ENCODE results near the gene RUNX2.

RUNX2 gene

DNA sequence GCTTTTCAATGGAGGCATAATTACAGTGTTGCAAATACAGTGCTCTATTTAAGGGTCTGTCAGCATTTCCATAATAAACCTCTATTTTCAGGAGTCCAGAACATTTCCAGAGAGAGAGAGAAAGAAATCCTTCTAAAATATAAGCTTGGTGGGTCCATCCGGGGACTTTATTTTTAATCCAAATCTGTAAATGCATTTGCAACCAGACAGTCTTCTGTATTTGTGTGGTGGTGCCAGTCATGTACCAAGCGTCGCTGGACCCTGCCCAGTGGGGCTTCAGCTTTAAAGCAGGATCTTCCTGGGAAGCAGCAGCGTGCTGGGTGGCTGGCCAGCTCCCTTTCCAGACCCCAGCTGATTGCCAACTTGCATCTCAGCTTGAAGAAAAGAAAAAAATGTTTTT is 306.1 kb downstream of the RUNX2 start:
- no peak overlapping the region for H3K27ac ChIP-seq
- TF ChIP-seq, protein P1, sequence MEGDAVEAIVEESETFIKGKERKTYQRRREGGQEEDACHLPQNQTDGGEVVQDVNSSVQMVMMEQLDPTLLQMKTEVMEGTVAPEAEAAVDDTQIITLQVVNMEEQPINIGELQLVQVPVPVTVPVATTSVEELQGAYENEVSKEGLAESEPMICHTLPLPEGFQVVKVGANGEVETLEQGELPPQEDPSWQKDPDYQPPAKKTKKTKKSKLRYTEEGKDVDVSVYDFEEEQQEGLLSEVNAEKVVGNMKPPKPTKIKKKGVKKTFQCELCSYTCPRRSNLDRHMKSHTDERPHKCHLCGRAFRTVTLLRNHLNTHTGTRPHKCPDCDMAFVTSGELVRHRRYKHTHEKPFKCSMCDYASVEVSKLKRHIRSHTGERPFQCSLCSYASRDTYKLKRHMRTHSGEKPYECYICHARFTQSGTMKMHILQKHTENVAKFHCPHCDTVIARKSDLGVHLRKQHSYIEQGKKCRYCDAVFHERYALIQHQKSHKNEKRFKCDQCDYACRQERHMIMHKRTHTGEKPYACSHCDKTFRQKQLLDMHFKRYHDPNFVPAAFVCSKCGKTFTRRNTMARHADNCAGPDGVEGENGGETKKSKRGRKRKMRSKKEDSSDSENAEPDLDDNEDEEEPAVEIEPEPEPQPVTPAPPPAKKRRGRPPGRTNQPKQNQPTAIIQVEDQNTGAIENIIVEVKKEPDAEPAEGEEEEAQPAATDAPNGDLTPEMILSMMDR (conservative IDR thresholded peaks at IDR 0.05; ENCODE audit: low read depth, low read length), result no peak
- H3K4me2 ChIP-seq, result no peak overlapping the region
- no peaks in the 10 kb centered on the region for H3K27me3 ChIP-seq (ENCODE audit: insufficient read depth, low read depth)
- H4K20me1 ChIP-seq (ENCODE audit: insufficient read depth), result no peaks in the 10 kb centered on the region
- H3K36me3 ChIP-seq (ENCODE audit: insufficient read depth), result no peaks in the 10 kb centered on the region
- H3K79me2 ChIP-seq (ENCODE audit: insufficient read depth, low read depth), result no peaks in the 10 kb centered on the region
- H3K4me3 ChIP-seq (IDR thresholded peaks at IDR 0.05; ENCODE audit: insufficient read depth, low read depth, low read length), result no peak overlapping the region
- no peak overlapping the region for H3K9ac ChIP-seq
- peaks cover under 1% of the 10 kb centered on the region for H3K4me1 ChIP-seq (ENCODE audit: low read depth, poor library complexity, severe bottlenecking)
- H2AFZ ChIP-seq (ENCODE audit: low read depth), result no peak overlapping the region

DNA sequence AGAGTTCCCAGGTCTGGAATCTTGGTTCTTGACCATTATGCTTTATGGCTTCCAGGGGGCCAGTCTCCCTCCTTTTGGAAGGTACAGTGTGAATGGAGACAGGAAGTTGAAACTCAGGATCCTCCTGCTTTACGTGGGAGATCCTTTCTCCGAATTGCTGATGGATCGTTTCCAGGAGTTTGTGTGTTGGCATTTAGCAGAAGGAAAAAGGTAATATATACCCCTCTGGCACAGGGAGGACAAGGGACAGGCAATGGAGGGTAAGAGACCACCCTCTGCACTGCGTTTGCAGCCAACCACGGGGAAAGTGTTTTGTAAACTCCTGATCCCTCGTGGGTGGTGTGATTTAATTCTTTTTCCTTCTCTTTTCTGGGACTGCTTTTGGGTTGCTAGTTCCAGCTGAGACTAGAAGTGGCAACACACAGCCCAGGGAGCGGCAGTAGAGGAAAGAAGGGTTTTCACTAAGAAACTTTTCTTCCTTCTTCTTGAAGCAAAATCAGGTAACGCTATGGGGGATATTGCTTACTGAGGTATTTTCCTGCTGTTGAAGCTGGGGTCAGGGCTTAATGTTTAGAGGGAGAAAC is 307.2 kb downstream of the RUNX2 start:
- Histone ChIP-seq H3K4me3 (IDR thresholded peaks at IDR 0.05; ENCODE audit: insufficient read depth, low read depth, low read length) (no peak overlapping the region), H4K20me1 (ENCODE audit: insufficient read depth) (no peaks in the 10 kb centered on the region), H3K27me3 (ENCODE audit: insufficient read depth, low read depth) (no peaks in the 10 kb centered on the region), H3K9ac (no peak overlapping the region), H3K79me2 (ENCODE audit: insufficient read depth, low read depth) (no peaks in the 10 kb centered on the region), H2AFZ (ENCODE audit: low read depth) (no peak overlapping the region), H3K4me1 (ENCODE audit: low read depth, poor library complexity, severe bottlenecking) (peaks cover 12% of the 10 kb centered on the region), H3K4me2 (no peak overlapping the region), H3K36me3 (ENCODE audit: insufficient read depth) (no peaks in the 10 kb centered on the region), H3K27ac (no peak overlapping the region)
- TF ChIP-seq, protein P1 (conservative IDR thresholded peaks at IDR 0.05; ENCODE audit: low read depth, low read length), result no peak

- no peaks in the 10 kb centered on the region for H4K20me1 ChIP-seq (ENCODE audit: insufficient read depth)
- no peak overlapping the region for H2AFZ ChIP-seq (ENCODE audit: low read depth)
- H3K27ac ChIP-seq, result no peak overlapping the region
- H3K4me3 ChIP-seq (IDR thresholded peaks at IDR 0.05; ENCODE audit: insufficient read depth, low read depth, low read length), result no peak overlapping the region
- no peaks in the 10 kb centered on the region for H3K79me2 ChIP-seq (ENCODE audit: insufficient read depth, low read depth)
- no peaks in the 10 kb centered on the region for H3K36me3 ChIP-seq (ENCODE audit: insufficient read depth)
- TF ChIP-seq, protein P1 (conservative IDR thresholded peaks at IDR 0.05; ENCODE audit: low read depth, low read length), result no peak
- H3K27me3 ChIP-seq (ENCODE audit: insufficient read depth, low read depth), result no peaks in the 10 kb centered on the region
- H3K4me2 ChIP-seq, result no peak overlapping the region
- H3K4me1 ChIP-seq (ENCODE audit: low read depth, poor library complexity, severe bottlenecking), result peaks cover 12% of the 10 kb centered on the region
- H3K9ac ChIP-seq, result no peak overlapping the region
Observed at GRCh38 chr6:45637056-45637455, 308.9 kb downstream of the RUNX2 start.

DNA sequence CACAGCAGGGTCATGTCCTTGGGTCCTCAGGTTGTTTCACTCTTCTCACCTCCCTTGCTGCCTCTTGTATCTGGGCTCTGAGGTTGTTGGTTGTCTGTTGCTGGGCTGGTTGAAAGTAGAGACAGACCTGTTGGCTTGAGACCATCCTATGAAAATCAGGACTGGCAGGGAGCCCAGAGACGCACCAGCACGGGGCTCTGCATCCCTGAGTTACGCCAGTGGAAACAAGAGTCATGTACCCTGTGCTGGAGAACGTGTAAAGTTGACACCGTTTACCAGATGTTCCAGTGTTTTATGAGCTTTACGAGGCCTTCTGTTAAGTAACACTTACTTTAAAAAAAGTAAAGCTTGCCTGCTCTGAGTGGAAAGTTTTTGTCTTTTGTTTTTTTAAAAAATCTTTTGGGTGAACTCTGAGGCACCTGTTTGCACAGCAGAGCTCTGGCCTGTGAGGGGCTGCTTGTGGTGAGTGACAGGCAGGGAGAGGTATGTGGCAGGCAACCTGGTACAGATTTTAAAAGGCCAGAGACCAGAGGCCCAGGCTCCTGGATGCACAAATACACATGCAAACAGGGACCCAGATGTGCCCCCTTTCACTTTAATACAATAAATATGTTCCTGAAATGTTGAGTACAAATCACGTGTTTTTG is 309.6 kb downstream of the RUNX2 start:
- no peak overlapping the region for H2AFZ ChIP-seq (ENCODE audit: low read depth)
- H3K27me3 ChIP-seq (ENCODE audit: insufficient read depth, low read depth), result no peaks in the 10 kb centered on the region
- H3K36me3 ChIP-seq (ENCODE audit: insufficient read depth), result no peaks in the 10 kb centered on the region
- H3K4me1 ChIP-seq (ENCODE audit: low read depth, poor library complexity, severe bottlenecking), result peaks cover 12% of the 10 kb centered on the region
- H3K27ac ChIP-seq, result no peak overlapping the region
- no peak overlapping the region for H3K9ac ChIP-seq
- H3K79me2 ChIP-seq (ENCODE audit: insufficient read depth, low read depth), result no peaks in the 10 kb centered on the region
- TF ChIP-seq, protein P1 (conservative IDR thresholded peaks at IDR 0.05; ENCODE audit: low read depth, low read length), result no peak
- no peak overlapping the region for H3K4me2 ChIP-seq
- H3K4me3 ChIP-seq (IDR thresholded peaks at IDR 0.05; ENCODE audit: insufficient read depth, low read depth, low read length), result no peak overlapping the region
- no peaks in the 10 kb centered on the region for H4K20me1 ChIP-seq (ENCODE audit: insufficient read depth)
